GM18498 (cell line): ENCODE results near the gene NCBP2.

Source experiments
- ATAC-seq: cut with Tn5 transposase; IDR thresholded peaks from one replicate; pipeline ENCODE4 v1.9.1; 2021; ENCODE audit warnings: mild to moderate bottlenecking, moderate library complexity; ENCODE audit not compliant: unreplicated experiment

Gene NCBP2

GRCh38 chr3:196942226-196942914, at the start of gene NCBP2:
Gene NCBP2 (minus strand): TSS chr3:196942528. CDS start chr3:196942503, 25 bp downstream.
- peak; percentile 91 for ATAC-seq

DNA sequence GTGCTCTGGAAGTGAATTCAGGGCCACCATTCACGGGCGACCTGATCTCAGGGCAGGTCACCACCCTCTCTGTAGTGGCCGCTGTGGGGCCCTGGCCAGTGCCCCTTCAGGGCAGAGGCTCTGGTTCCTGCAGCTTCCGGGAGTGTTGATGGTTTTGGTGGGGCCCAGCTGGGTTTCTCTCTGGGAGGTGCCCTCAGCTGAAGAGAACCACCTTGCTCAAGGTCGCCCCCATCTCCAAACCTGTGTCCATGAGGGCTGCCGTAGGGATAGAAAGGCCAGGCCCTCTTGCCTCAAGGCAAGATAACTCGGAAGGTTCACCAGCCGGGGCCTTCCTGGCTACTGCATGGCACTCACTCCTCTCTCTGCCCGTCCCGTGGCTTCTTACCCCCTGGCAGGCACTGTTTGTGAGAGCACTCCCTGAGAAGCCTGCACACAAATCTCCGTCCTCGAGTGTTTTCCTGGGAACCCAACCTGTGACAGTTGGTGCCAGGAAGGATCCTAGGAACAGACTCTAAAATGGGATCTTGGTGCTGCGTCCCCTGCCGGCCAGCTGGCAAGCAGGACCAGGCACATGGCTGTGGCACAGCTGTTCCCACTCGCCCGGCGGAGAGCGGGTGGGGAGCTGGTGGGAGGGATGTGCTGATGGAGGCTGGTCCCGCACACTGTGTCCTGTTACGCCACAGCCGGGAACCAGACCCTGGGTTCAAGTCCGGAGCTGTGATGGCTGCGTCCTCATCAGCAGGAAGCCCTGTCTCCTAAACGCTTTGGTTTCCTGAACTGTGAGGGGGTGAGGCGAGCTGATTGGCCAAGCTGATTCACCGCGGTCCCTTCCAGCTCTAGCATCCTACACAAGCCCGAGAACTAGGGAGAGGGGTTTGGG, 49.5 kb upstream of the NCBP2 start:
- ATAC-seq = no peak

- ATAC-seq = no peak
Observed at GRCh38 chr3:196990601-196991007, 48.3 kb upstream of the NCBP2 start.

DNA sequence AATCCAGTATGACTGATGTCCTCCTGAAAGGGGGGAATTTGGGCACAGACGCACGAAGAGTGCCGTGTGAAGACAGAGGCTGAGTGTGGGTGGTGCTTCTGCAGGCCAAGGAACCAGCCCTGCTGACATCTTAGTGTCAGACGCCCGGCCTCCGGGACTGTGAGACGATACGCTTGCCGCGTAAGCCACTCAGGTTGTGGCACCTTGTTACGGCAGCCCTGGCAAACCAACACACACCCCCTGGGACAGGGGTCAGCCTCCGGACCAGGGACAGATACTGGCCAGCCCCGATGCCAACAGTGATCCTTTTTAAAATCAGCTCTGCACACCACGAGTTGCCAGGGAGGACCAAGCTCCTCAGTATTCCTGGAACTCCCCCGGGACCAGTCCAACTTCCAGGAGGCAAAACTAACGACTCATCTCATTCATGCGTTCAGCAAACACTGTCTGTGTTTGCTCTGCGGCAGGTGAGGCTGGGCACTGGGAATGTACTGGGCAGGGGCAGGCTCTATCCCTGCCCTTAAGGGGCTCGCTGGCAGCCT, 47.5 kb upstream of the NCBP2 start:
- no peak for ATAC-seq

DNA sequence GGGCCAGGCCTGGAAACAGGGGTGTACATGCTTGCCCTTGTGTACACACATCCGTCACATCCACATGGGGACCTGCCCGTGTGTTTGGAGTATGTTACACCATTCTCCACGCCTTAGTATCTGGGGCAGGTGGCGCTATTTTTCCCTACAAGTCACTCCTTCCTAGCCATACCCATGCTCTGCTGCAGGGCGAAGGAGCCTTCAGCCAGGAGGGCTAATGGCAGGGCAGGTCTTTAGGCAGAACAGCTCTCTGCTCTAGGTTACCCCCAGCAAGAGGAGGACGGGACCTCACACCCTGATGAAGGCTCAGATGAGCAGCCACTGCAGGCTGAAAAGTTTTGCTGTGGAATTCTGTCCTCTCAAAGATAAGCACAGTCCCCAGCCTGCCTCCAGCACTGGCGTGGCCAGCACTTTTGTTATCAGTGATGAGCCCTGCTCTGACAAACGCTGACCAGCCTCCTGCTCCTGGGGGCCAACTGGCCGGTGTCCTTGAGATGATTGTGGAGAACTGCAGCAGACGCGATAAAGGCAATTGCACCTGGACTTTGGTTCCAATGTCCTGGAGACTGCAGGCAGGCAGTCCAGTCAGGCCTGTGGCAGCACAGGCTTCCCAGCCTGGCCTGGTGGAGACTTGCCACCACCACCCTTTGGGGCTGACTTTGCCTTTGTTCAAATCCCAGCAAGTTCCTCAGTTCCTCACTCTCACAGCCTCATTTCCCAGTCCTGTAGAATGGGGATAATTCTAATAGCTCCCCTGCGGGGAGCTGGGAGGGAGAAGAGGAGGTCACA, 46.1 kb upstream of the NCBP2 start:
- no peak for ATAC-seq

DNA sequence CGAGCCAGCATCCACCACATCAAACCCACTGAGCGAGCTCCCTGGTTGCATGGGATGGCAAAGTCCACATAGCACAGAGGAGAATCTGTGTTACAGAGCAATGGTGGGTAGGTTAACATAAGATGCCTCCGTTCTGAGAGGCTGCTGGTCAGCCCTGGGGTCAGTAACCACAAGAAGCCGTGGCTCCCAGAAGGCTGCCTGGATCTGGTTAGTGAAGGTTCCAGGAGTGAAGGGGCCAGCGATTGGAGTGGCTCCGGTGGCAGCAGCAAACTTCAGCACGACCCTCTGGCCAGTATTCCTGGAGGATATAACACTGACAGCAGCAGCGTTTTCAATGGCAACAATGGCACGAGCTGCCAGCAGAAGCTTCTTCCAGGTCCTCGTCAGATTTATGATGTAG, 44.7 kb upstream of the NCBP2 start:
- ATAC-seq = no peak

DNA sequence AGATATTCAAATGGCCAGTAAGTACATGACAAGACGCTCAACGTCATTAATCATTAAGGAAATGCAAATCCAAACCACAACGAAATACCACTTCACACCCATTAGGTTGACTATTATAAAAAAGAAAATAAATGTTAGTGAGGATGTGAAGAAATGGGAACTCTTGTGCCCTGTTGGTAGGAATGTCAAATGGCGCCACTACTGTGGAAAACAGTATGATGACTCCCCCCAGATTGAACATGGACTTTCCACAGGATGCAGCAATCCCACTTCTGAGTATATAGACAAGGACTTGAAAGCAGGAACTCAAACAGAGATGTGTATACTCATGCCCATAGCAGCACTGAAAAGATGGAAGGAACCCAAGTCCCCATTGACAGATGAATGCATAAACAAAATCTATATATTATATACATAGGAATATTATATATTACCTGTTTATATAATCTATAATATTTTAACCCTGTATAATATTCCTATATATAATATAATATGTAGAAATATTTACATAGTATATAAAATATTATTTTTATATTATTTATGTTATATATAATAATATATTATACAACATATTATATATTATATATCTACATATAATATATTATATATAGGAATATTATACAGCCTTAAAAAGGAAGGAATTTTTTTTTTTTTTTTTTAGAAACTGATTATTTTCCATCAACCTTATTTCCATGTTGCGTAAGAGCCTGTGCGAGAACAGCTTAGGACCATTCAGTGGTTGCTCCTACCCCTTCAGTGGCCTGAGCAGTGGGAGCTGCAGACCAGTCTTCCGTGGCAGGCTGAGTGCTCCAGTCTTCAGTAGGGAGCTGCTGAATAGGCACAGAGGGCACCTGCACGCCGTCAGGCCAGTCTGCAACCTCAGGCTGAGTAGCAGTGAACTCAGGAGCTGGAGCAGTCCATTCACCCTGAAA, 43.9 kb upstream of the NCBP2 start:
- ATAC-seq = no peak

- no peak for ATAC-seq
Observed at GRCh38 chr3:196985298-196985697, 43.0 kb upstream of the NCBP2 start.

DNA sequence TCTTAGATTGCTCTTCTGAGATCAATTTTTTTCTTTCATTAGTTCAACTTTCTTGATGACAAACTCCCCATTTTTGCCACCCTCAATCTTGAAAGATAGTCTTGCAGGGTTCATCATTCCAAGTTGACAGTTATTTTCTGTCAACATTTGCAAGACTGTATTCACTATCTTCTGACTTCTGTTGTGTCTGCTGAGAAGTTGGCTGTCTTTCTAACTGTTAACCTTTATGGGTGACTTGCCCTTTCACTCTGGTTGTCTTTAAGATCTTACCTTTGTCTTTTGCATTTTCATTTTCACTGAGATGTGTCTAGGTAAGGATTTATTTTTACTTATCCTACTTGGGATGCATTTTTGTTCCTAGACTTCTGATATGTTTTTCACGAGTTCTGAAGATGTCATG, 40.9 kb upstream of the NCBP2 start:
- no peak for ATAC-seq

GRCh38 chr3:196981657-196982056, 39.3 kb upstream of the NCBP2 start:
- no peak for ATAC-seq

DNA sequence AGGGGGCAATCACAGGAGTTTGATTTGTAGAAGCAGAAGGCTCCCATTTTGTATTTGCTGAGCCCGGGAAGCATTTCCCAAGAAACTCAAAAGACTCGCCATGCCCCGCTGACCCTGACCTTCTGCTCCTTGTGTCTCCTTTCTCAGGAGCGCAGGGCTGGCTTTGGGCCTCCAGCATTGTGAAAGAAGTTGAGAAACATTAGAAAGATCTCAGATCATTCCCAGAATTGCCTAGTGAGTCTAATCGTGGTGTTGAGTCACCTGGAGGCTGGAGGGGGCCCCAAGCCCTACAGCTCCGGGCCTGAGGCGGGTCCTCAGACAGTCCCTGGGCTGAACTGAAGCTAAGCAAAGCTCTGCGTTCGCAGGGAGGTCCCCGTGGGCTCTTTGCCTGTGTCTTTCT, 37.2 kb upstream of the NCBP2 start:
- no peak for ATAC-seq

DNA sequence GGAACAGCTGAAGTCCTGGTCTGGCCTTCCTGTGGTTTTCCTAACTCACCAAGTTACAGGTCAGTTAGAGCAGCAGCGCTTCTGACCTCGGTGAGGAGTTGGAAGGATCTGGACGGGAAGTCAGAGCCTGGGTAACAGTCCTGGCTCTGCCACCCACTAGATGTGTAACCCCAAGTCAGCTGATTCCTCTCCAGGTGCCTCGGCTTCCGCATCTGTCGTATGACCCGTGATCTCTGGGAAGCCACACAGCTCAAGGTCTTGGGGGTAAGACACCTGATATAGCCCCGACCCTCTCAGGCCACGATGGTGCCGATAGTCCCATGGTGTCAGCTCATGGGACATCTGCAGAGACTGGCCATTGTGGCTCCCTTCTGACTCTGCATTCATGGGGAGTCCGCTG, 34.6 kb upstream of the NCBP2 start:
- no peak for ATAC-seq

GRCh38 chr3:196975349-196975748, 33.0 kb upstream of the NCBP2 start:
- ATAC-seq = no peak

GRCh38 chr3:196974661-196975060, 32.3 kb upstream of the NCBP2 start:
- no peak for ATAC-seq

DNA sequence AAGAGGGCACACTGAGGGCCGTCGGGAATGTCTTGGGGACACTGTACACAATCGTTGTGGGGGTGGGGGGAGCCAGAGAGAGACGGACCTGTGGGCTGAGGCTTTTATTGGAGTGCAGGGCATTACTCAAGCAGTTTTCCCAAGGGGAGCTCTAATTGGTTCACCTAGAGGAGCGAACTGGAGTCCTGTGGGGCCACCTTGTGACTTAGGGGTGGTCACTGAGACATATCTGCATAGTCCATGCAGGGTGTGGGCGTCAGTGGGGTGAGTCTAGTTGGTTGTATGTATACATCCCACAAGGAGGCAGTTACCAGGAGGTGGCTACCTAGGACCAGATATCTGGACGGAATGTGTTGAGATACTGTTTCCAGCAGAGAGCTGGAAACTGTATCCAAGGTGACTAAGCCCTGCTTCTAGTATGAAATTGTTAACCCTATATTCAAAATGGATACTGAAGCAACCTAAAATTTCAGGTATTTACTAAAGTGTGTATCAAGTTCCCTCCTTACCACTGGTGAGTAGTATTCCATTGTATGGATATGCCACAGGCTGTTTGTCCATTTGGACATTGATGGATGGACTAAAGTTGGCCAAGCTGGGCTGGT, 28.9 kb upstream of the NCBP2 start:
- no peak for ATAC-seq

DNA sequence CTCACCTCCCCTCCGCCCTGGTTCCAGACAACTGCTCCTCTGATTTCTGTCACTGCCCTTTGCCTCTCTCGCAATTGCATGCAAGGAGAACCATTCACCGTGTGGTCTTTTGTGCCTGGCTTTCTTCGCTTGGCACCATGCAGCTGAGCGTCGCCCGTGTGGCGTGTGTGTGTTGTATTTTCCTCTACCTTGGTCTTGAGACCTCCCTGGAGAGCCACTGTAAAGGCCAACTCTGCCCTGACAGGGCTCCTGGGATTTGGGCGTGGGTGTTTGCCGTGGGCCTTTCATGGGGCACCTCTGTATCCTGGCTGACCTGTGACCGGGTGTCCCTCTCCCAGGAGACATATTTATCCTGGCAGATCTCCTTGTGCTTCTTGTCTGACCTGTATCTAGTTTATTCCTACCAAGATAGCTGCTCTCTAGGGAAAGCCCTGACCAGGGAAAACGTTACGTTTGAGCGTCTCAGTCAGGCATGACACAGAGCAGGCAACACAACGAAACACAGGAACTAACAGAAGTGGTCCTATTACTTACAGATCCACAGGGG, 28.3 kb upstream of the NCBP2 start:
- no peak for ATAC-seq

DNA sequence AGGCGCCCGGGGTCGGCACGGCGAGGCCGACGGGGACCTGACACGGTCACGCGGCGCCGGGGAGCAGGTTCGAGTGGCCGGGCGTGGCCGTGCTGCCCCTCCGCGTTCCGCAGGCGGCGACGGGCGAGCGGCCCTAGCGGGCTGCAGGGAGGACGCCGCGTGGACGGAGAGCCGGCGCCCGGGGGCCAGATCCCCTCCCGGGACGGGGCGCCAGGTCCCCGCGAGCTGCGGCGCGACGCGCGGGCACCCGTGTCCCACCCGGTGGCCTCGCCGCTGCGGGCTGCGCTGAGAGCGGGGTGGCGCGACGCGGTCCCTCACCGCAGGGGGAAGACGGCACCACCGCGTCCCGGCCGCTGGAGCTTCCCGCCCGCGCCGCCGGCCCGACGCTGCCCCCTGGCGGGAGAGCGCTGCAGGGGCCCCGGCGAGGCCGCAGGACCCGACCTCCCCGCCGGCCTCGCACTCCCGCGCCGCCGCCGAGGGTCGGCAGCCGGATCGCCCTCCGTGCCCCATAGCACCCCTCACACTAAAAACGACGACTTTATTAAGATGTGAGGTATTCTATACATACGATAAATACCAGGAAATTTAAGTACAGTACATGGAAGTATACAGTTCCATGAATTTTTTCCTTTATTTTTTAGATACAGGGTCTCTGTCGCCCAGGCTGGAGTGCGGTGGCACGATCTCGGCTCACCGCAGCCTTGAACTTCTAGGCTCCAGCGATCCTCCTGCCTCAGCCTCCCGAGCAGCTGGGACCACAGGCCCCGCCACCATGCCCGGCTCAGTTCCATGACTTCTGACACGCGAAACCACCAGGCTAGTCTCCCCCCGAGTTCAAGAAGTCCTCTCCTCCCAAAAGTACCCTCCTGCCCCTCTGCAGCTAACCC, 27.6 kb upstream of the NCBP2 start:
- peak; percentile 59 for ATAC-seq

DNA sequence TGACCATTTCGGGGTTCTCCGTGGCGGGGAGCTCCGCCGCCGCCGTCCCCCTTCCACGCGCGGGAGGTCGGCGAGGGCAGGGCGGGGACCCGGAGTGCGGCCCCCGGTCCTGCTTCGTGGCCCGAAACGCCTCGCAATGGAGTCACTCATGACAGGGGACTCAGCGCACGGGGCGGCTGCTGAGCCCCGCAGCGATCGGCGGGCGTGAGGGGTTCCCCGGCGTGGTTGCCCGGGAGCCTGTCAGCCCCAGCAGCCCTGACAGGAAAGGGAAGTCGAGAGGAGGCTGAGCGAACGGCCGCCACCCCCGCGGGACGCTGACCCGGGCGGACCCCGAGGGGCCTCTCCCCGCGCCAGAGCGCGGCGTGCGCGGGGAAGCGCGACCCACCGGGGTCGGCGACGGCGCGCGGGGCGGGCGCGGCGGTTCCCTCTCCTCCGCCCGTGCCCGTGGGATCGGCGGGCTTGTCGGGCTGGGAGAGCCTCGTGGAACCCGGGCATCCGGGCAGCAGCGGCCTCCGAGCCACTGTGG, 26.9 kb upstream of the NCBP2 start:
- ATAC-seq = peak; percentile 50
